Adrenal gland (tissue), 12 donors: ENCODE measurements around the gene ACP1. TPM values are rescaled to one million over a fixed set of nuclear protein-coding genes. Genes with fewer than 3 reads are reported as not detected.

ENCODE experiments used
- DNase-seq, 7 donors: peaks; one replicate each; pipeline ENCODE4 v3.0.0-alpha.2; 2019 to 2020
- H3K27ac ChIP-seq, 5 donors: fragments of 200-600 bp; sonication (generic) in 4 of 5; 1 replicate in 3 of 5; 2 replicates in 2 of 5; pipeline versions ENCODE4 v1.5.1 to v1.8.0; 2016 to 2020; ENCODE audit warnings: mild to moderate bottlenecking in 1 of 5
- H3K27me3 ChIP-seq: fragments of 200-600 bp; 2 replicates; pipeline ENCODE4 v1.8.0; 2021
- H3K36me3 ChIP-seq, 2 donors: fragments of 200-600 bp; replicated peaks in 1 of 2; 1 replicate in 1 of 2; 2 replicates in 1 of 2; pipeline versions ENCODE4 v1.5.1 to v1.8.0; 2018 to 2022
- H3K4me1 ChIP-seq, 2 donors: fragments of 200-600 bp; replicated peaks in 1 of 2; 1 replicate in 1 of 2; 2 replicates in 1 of 2; pipeline versions ENCODE4 v1.5.1 to v1.8.0; 2018 to 2021
- H3K4me3 ChIP-seq, 4 donors: fragments of 200-600 bp; sonication (generic) in 3 of 4; one replicate each; pipeline ENCODE4 v1.5.1; 2016 to 2018
- H3K9me3 ChIP-seq, 3 donors: fragments of 200-600 bp; sonication (generic) in 1 of 3; replicated peaks in 1 of 3; 1 replicate in 2 of 3; 2 replicates in 1 of 3; pipeline versions ENCODE4 v1.5.1 to v1.8.0; 2016 to 2021
- CTCF ChIP-seq, 6 experiments: fragments of 450-650 bp in 4 of 6; fragments of 200-600 bp in 2 of 6; sonication (generic) in 1 of 6; IDR thresholded peaks; 1 replicate in 5 of 6; 2 replicates in 1 of 6; pipeline versions ENCODE4 v1.5.1 to v1.8.0; 2016 to 2021; ENCODE audit warnings: antibody characterized with exemption in 6 of 6, mild to moderate bottlenecking in 2 of 6, moderate library complexity in 1 of 6
- POLR2A ChIP-seq, 2 donors: fragments of 450-650 bp; IDR thresholded peaks; one replicate each; pipeline ENCODE4 v1.6.1; 2017; ENCODE audit warnings: antibody characterized with exemption in 2 of 2, mild to moderate bottlenecking in 2 of 2, moderate library complexity in 1 of 2
- WGBS, 4 donors: extraction: QIAGEN DNeasy Blood & Tissue Kit in 2 of 4; methylation state at CpG; one replicate each; pipeline versions ENCODE4 v1.1.5 to v1.1.7; 2013 to 2017; 5-methylcytosine and 5-hydroxymethylcytosine counted together
- intact Hi-C, 2 donors: fragments of 100-400 bp; cut with DNase I; formaldehyde crosslinking; loops; one replicate each; pipeline versions ENCODE4 v1.14.1 to v1.15.0; 2022 to 2023
- polyA plus RNA-seq, 3 donors: library from polyadenylated mRNA; stranded (reverse); fragments of 200-250 nt in 2 of 3; fragments of 350-450 nt in 1 of 3; fragmentation: Illumina TruSeq in 1 of 3; extraction: RNeasy Lipid Tissue Mini Kit (QIAGEN cat#74804) in 1 of 3; gene quantifications; one replicate each; pipeline ENCODE4 v1.2.3, GENCODE V29; 2013 to 2014
- total RNA-seq, 9 donors: library from RNA; depleted of rRNA in 4 of 9; stranded (reverse); fragments of >200 nt in 4 of 9; fragments of 120-200 nt in 1 of 9; fragmentation: NEBNext Ultra II Directional in 1 of 9; extraction: Animal tissue kit (Norgen Biotek cat#: 25700) in 1 of 9; gene quantifications; one replicate each; pipeline versions ENCODE4 v1.1.0 to v1.2.4, GENCODE V29; 2013 to 2023
- donor health status: healthy with polysubstance abuse.
- donor health status: Bipolar disorder and iron deficiency.
- donor health status: DM: yes; HTN: yes; CAD: no.
- donor health status: DM: no; HTN: no; CAD: no.
- donor health status: DM: no; HTN: no; CAD: no.
- donor health status: DM: yes; HTN: yes; CAD: no.

Gene ACP1
- total and polyA plus RNA-seq, 12 donors: 59.5 to 386 (median 161) TPM

DNA sequence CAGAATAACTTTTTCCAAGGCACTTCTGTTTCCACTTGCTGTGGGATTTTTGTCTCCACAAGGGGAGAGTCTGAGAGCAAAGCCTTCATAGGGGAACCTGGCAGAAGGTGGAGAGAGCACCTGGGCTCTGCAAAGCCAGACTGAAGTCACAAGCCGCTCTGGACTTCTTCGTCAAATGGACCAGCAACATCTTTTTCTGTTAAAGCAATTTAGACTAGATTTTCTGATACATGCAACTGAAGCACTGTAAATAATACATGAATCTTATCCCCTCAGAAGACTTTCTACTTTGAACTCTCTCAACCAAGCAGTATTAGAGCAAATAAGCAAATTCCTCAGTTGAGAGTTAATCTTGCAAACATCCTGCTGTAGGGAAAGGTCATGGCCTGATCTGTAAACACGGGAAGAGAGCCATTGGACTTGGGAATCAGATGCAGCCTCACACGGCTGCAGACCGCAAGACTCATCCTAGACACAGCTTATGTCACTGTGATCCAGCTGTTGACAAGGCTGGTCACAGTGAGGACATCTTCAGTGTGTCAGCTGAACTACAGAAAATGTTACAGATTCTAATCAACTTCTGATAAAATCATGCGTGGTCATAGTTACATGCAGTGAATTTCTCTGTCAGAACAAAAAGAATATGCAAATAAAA, 4.1 kb upstream of the ACP1 start:
- no peak overlapping the region for H3K4me3 ChIP-seq
- 39 to 61% (median 47%) methylated on average over 4 to 6 of the region's 6 CpGs for WGBS, 4 donors
- H3K36me3 ChIP-seq: no peaks in the 10 kb centered on the region
- no peak for TF ChIP-seq CTCF (IDR thresholded peaks at IDR 0.05)
- TF ChIP-seq POLR2A (IDR thresholded peaks at IDR 0.05): peak in 1 of 2 donors; percentile 57
- intact Hi-C loops: no loop called here
- H3K27me3 ChIP-seq: no peaks in the 10 kb centered on the region
- peak overlapping the region in 4 of 5 donors; percentile 2 to 85 (median 72) for H3K27ac ChIP-seq
- peaks cover 0 to 4% (median 0%) of the 10 kb centered on the region in 3 donors for H3K9me3 ChIP-seq
- peak in 5 of 7 donors; percentile 47 to 66 (median 58) for DNase-seq
- H3K4me1 ChIP-seq: peaks cover 6 to 40% of the 10 kb centered on the region in 2 donors

DNA sequence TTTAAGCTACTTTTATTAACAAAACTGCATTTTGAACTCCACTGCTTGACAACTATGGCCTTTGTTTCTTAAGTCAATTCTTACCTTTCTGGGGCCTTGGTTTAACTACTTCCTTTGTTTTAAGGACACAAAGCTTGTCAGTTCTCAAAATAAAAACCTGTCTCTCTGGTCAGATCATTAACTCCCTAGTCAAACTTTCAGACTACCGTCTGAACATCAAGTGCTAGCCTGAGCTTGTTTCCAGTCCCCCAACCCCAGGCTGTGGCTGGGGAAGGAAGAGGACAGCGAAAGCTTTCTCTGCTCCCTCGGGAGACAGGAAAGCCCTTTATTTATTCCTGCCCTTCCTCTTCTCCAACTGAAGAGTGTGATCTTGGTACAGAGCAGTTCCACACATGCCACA, 2.6 kb upstream of the ACP1 start:
- H3K27ac ChIP-seq: peak overlapping the region; percentile 16 to 85 (median 32)
- intact Hi-C loops: no loop called here
- DNase-seq: no peak
- TF ChIP-seq CTCF (IDR thresholded peaks at IDR 0.05) (no peak), POLR2A (IDR thresholded peaks at IDR 0.05) (no peak)
- H3K4me1 ChIP-seq: peaks cover 6 to 48% of the 10 kb centered on the region in 2 donors
- H3K36me3 ChIP-seq: no peaks in the 10 kb centered on the region
- H3K9me3 ChIP-seq: peaks cover 0 to 4% (median 0%) of the 10 kb centered on the region in 3 donors
- no peak overlapping the region for H3K4me3 ChIP-seq
- no peaks in the 10 kb centered on the region for H3K27me3 ChIP-seq
- 60 to 81% (median 79%) methylated on average over 3 of the region's 3 CpGs for WGBS, 4 donors

DNA sequence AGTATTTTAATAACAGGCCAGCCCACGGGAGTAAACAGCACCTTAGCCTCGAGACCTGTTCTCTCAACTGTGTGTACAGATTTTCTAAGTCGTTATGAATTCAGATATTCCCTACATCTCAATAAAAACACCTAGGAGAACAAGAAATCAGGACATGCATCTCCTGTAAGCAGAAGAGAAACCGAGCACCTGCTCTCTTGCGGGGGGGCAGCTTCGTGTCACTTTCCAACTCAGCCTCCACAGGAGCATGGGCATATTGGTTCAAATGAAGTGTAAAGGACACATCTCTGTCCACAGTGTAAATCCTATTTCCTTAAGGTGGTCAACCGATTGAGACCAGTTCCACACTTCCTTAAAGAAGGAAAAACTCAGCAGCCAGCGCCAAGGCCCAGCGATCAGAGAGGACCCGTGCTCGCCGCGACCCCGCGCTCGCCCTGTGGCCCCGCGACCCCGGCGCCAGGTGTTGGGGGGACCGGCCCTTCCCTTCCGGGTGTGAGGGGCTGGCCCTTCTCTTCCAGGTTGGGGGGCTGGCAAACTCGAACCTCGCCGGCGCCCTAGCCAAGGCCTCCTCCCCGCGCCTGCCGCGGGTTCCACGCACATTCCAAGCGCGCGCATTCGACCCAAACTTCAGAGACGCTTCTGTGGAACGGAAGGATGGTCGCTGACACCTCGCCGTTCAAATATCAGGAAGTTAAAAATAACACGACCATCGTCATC, 1.6 kb upstream of the ACP1 start:
- H3K27ac ChIP-seq: peak overlapping the region in 4 of 5 donors; percentile 23 to 91 (median 84)
- H3K27me3 ChIP-seq: no peaks in the 10 kb centered on the region
- peaks cover 6 to 49% of the 10 kb centered on the region in 2 donors for H3K4me1 ChIP-seq
- DNase-seq: no peak
- no peaks in the 10 kb centered on the region for H3K9me3 ChIP-seq
- TF ChIP-seq CTCF (IDR thresholded peaks at IDR 0.05) (no peak), POLR2A (IDR thresholded peaks at IDR 0.05) (no peak)
- 26 to 44% (median 41%) methylated on average over 28 to 42 of the region's 42 CpGs for WGBS, 4 donors
- intact Hi-C loops: no loop called here
- H3K4me3 ChIP-seq: peak overlapping the region in 2 of 4 donors; percentile 68 to 80
- no peaks in the 10 kb centered on the region for H3K36me3 ChIP-seq

GRCh38 chr2:263774-264492, 814 bp upstream of the ACP1 start, which contains the start of gene SH3YL1:
Gene SH3YL1 (minus strand): TSS chr2:264032. CDS start chr2:263984, 48 bp downstream.
- Histone ChIP-seq H3K9me3 (no peaks in the 10 kb centered on the region), H3K27ac (peak within 1 kb of the TSS in 4 of 5 donors; percentile 67 to 91 (median 84)), H3K36me3 (no peaks in the 10 kb centered on the region), H3K27me3 (no peaks in the 10 kb centered on the region), H3K4me3 (peak within 1 kb of the TSS; percentile 49 to 82 (median 74)), H3K4me1 (peaks cover 6 to 56% of the 10 kb centered on the region in 2 donors)
- TF ChIP-seq POLR2A (IDR thresholded peaks at IDR 0.05): peak in 1 of 2 donors; percentile 35
- TF ChIP-seq CTCF (IDR thresholded peaks at IDR 0.05): no peak
- DNase-seq: peak in 6 of 7 donors; percentile 35 to 66 (median 52)
- intact Hi-C loops: no loop called here
- 1 to 4% (median 1%) methylated on average over 23 to 77 of the region's 77 CpGs for WGBS, 4 donors
